Hypothalamus (tissue), 51 donors: Measurements from ENCODE around the gene CCDC188.
"Not testable (repeated sequence)": the region's sequence is repeated elsewhere in the genome, so short reads cannot be mapped to it uniquely, and the experiment has no call there.

Source experiments
- DNase-seq, 51 donors: peaks; one replicate each; lab custom pipeline; 2025; lab: John Stamatoyannopoulos, UW

CCDC188 gene

DNA sequence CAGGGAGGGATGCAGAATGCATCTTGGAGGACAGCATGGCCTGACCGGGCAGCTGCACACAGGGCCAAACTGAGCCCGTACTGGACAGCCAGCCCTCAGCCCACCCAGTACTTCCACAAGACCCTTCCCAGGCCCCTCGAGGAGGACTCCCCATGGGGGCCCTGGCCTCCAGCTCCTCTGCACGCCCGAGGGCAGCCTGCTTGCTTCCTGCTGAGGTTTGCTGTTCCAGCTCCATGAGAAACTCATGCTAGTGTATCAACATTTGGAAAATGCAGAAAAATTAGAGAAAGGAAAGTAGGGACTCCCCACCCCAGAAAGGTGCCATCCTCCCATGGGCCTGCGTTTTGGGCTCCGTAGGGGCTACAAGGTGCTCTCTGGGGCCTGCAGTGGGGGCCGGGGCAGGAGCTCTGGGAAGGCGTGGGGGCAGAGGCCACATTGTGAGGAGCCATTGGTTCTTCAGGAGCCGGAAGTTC lies 21.3 kb upstream of the CCDC188 start:
- no peak for DNase-seq

DNA sequence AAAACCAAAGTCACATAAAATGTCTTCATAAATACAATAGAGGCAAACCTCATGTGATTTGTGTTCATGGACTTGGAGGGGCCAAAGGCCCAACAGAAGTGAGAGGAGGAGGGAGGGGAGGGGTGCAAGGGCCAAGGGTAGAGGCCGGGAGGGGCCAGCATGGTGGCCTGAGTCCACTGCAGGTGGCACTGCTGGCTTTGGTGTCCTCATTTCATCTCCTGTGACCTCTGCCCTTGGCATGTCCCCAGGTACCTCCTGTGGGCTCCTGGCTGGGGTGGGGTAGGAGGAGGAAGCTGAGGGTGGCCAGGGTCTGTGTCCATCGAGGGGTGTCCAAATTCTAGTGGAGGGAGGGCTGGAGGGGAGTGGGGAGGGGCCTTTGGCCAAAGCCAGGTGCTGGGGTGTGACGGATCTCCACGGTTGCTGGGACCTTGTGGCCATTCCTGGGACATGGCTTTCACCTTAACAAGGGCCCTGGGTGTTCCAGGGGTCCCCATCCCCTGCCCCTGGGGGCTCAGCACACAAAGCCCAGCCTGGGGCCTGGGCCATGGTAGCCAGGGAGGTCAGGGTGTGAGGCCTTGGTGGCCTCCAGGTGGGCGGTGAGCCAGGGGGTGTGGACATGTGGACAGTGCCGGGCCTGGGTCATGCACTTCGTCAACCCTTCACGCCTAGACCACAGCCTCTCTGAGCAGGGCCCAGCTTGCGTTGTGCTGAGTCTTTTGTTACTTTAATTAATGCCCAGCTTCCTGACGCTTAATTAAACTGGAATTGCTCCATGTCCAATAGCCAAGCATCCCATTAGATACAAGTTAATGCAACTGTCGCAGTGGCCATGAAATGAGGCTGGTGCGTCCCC lies 20.7 kb upstream of the CCDC188 start:
- no peak for DNase-seq

DNA sequence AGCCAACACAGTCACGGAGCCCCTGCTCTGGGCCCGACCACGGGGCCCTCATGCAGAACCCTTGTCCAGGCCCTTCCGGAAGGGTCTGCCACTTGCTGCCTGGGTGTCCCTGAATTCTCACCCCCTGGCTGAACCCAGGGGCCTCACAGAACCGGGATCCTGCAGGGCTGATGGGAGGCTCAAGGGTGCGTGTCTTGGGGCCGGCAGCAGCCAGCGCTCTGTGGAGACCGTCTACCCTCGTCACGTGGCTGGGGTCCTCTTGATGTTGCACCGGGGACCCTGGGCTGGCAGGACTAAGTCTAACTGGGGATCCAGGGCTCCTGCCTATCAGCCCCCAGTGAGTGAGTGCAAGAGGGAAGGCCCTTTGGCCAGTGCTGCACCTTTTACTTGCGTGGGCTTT lies 19.3 kb upstream of the CCDC188 start:
- DNase-seq, result no peak

DNA sequence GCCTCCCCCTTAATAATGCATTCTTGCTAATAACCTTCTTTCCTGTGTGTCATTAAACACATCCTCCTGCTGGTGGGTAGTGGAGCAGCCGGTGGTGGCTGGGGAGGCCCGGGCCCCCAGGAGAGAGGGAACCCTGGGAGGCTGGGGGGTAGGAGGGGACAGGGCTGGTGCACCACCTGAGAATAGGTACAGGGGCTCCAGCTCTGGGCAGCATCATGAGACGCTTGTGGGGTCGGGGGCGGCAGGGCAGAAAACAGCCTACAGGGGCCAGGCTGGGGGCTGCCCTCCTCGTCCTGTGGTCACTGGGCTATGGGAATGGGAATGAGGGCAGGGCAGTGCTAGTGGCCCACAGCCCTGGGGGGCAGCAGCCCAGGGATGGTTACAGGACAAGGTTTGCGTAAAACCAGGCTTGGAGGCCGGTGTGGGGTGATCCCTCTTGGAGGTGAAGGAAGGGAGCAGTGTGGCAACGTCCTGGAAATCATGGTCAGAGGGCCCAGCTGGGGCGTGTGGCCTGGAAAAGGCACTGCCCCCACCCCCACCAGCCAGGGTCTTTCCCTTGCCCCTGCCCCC lies 18.5 kb upstream of the CCDC188 start:
- DNase-seq, result no peak

DNA sequence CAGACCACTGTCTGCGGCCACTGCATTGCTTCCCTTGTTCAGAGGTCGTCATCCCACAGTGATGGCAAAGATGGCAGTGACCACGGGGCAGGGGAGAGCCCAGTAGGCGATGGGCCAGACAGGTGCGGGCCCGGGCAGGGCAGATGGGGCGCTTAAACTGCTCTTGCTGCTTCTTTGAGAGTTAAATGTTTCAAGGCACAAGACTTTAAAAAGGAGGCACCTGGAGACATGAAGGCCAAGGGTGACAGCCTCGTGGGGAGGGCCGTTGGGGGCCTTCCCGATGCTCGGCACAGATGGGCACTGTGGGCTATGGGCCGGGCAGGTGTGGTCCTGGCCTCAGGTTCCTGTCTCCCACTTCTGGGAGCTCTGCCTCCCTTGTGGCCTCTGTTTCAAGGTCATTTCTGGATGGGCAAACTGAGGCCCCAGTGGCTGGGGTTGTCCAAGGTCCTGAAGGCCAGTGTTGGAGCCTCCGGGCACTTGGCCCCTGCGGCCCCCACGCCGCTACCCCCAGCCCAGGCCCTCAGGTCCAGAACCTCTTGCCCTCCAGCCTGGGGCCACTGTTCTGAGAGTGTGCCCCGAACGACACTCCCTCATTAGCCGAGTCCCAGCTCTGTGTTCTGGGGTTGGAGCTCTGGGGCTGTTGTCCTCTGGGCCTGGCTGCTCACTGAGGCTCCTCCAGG lies 16.9 kb upstream of the CCDC188 start:
- DNase-seq, result no peak

DNA sequence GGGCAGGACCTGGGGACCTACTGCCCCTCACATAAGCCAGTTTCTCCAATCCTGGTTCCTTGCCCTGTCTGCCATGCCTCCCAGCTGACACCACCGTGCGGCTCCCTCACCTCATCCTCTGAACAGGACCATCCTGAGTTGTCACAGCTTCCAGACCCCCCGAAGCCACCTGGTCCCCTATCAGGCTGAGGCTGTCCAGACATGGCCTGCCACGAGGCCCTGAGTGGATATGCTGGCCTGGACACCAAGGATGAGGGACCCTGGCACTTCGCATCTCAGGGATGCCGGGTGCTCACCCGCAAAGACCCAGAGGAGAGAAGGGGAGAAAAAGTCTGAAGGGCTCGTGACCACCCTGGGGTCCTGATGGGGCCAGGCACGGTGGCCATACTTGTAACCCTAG lies 15.8 kb upstream of the CCDC188 start:
- DNase-seq, result no peak

DNA sequence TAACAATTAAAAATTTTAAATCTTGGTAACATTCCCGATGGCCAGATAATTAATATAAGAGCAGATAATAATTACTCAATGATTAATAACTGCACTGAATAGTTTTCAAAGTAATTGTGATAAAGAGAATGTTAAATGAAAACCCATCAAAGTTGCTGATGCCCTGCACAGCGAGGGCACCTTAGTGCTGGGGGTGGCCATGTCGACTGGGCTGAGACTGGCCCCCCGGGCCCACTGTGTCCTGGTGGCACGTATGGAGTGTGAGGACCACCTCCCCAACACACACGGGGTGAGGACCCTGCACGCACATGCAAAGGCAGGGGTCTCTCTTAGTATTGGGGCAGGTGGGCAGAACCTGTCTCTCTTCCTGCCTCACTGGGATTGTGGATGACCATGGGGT lies 15.1 kb upstream of the CCDC188 start:
- no peak for DNase-seq

DNA sequence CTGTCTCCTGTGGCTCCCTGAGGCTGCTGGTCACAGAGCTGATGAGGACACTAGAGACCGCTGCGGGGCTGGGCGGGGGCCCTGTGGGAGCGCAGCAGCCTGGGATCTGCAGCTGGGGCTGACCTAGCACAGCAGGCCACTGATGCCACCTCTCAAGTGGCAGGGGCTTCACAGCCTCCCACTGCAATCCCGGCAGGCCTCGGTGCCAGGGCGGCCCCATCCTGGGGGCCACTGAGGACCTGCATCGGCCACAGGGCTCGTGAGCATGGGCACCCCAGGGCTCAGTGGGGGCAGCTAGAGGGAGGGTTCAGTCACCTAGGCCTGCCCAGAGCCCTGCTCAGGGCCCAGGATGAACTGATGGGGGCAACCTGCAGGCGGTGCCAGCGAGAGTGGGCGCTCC lies 14.6 kb upstream of the CCDC188 start:
- no peak for DNase-seq

DNA sequence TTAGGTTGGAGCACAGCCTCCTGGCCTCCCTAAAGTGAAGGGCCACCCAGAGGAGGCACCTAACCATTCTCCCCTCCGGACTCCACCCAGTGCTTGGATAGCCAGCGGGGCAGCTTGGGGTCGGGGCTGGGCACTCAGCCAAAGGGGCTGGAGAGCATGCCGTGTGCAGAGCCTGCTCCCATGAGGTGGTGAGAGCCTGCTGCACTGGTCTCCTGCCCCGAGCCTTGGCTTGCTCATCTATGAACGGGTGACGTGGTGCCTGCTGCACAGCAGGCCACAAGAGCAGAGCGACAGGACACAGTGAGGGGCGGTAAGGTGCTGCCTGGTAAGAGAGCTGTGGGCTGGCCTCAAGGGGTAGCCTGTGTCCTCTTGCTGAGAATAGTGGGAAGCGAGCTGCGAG lies 14.0 kb upstream of the CCDC188 start:
- DNase-seq, result no peak

DNA sequence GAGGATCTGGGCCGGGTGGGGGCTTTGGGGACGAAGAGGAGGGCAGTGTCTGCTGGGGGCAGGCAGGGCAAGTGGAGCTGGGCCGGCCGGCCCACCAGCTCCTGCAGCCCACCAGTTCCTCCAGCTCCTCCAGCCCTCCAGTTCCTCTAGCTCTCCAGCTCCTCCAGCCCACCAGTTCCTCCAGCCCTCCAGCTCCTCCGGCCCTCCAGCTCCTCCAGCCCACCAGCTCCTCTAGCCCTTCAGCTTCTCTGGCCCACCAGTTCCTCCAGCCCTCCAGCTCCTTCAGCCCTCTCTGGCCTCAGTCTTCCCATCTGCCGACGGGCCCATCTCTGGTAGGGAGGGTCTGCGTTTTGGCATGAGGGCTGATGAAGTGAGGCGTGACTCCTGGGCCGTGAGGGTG lies 9.2 kb upstream of the CCDC188 start:
- no peak for DNase-seq

DNA sequence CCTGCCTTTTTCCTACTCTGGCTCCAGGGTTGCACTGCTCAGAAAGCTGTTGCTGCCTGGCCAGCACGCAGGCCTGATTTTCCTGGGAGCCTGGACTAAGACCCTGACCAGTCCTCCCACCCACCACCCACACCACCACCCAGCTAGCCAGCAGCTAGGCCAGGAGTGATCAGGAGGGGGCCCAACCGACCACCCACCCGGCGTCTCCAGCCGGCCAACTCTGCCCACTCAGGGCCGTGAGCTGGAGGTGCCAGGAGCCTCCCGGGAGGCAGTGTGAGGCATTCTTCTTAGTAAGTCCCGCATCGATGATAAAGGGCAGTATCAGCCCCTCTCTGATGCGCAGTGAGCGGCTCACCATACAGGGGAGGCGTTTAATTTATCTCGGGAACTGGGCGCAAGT lies 8.7 kb upstream of the CCDC188 start:
- not testable (repeated sequence) for DNase-seq

DNA sequence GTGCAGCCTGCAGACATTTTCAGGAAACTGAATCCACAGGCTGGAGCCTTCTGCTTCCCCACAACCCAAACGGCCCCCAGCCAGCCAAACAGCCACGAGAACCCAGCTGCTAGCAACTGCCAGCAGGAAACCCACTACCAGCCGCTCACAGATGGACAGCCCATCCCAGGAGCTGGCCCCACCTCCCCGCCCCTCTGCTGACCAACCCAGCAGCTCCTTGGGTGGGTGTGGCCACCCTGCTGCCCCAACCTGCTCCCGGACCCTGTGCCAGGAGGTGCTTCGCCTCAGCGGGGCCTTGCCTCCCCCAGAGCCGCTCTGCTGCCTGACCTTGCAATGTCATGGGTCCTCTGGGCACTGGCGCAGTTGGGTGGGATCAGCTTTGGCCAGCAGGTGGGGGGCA lies 8.2 kb upstream of the CCDC188 start:
- DNase-seq, result no peak

DNA sequence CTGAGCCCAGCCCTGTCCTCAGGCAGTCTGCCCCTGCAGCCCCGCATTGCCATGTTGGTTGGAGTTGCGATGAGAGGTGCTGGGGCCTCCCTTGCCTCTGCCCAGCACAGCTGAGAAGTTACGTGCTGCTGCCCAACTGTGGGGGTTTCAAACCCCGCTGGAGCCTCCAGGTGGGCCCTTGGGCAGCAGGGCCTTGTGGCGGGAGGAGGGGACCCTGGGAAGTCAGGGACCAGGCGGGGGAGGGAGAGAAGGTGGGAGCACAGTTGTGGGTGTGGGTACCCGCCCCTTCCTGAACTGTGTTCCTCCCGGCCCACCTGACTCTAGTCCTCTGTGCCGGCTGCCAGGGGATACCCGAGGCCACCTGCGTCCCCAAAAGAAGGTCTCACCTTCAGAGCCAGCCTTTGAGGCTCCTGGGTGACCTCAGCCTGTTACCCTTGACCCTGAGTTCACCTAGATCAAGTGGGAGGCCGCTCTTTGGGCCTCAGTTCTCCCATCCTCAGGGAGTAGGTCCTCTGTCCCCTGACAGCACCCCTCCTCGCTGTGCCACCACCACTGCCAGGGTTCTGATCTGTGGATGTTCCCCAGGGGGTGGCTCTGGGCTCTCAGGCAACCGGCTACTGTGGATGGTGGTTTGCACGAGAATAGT lies 7.7 kb upstream of the CCDC188 start:
- DNase-seq, result no peak

DNA sequence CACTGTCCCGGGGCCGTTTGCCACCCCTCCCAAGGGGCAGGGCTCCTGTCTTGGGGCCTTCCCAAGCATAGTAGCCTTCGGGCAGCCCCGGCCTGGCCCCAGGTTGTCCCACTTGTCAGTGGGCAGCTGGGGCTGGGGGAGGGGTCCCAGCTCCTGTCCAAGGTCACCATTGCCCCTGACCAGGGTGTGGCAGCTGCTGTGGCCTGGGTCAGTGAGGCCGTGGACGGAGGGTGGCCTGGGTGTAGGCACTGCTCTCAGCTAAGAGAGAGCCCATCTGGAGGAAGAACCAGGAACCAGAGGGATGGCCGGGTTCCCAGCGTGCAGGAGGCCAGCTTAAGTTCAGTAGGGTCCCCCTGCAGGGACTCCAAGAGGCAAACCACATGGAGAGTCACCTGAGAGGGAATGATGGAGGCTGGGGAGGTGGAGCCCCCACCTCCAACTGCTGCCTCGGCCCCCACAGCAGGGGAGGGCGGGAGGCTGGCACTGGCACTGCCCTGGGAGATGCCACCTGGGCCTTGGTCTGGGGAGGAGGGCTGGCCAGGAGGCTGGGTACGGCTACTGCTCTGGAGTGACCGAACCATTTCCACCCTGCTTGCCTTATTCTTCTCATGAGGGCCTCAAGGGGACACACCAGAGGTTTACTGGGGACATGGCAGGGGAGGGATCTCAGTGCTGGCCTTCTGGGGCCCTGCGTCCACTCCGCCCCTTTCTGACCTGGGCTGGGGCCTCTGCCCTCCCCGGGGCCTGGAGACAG lies 6.8 kb upstream of the CCDC188 start:
- DNase-seq, result no peak

DNA sequence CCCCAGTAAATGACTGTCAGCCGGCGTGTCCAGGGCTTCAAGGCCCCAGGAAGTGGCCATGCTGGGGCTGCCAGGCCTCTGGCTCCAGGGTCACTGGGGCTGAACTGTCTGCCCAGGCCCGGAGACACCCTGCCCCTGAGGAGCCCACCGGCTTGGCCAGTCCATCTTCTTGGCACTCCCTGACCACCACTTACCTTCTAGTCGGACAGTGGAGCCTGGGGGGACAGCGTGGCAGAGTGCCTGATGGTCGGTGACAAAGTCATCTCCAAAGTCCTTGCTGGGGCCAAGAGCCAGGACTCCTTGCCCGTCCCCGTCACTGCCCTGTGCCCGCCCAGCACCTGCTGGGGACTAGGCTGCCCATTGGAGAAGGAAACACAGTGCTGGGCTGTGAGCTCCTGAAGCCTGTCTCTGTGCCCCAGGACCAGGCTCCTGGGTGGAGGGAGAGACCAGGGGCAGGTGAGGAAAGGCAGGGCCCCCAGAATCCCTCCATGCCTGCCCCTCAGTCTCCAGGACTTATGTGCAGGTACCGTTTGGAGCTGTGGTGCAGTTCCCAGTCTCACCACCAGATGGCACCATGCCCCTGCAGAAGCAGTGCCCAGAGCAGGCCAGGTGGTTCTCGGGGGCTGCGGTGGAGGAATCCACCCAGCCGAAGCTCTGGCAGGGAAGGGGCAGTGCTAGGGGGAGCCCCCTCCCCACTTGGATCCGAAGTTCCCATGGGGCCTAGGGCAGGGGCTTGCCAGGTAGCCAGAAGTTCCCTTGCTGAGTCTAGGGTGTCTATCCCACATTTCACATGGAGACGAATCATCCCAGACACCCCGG lies 6.0 kb upstream of the CCDC188 start:
- peak; percentile 19 to 93 (median 70) for DNase-seq

DNA sequence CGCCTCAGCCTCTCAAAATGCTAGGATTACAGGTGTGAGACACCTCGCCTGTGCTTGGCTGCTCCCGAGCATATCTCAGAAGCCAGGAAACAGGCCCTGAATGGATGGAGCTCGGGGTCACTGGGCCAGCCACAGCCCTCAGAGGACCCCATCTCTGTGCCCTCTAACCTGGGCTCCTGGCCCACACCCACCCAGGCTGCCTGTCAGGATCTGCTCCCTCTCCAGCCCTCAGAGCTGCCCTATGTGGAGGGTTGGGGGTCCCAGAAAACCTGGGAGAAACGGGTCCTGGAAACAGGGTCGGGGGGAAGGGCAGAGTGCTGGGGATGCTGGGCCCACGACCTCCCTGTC lies 5.2 kb upstream of the CCDC188 start:
- no peak for DNase-seq

DNA sequence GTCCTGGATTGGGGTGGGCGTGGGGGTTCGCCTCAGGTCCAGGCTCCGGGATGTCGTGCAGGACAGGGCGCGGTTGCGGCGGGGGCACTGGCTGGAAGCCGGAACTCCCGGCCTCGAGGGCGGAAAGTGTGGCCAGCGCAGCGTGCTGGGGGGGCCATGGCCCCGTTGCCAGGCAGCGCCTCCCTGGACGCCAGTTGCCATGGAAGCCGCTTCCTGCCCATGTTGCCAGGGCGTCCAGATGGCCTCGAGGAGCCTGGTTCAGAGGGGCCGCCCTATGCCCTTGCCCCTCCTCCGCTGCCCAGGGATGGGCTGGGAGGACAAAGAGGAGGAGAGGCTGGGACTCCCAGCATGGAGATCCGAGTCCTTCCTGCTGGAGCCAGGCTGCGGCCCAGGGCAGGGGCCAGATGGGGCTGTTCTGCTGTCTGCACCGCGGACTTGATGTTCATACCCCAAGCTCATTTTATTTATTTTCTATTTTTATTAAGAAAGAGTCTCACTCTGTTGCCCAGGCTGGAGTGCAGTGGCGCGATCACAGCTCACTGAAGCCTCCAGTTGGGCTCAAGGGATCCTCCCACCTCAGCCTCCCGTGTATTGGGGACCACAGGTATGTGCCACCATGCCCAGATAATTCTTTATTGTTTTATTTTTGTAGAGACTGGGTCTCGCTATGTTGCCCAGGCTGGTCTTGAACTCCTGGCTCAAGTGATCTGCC lies 4.6 kb upstream of the CCDC188 start:
- peak in 46 of 51 donors; percentile 9 to 81 (median 60) for DNase-seq

DNA sequence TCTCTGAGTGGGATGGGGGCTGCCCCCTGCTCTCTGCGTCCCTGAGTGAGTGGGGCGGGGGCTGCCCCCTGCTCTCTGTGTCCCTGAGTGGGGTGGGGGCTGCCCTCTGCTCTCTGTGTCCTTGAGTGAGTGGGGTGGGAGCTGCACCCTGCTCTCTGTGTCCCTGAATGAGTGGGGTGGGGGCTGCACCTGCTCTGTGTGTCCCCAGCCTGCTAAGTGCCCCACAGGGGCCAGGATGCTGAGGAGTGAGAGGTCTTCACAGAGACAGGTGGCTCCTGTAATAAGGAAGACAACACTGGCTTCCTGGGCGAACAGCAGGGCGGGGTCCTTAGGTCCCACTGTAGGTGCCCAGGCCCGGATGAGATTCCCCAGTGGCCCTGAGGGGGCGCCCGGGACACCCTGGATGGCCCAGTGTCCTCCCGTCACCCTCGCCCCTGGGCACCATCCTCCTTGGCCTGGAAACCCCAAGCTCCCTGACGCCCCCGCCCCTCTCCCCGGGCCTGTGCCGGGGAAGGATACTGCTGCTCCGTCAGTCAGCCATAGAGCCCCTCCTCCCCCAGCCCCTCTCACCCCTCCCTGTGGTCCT lies 3.8 kb upstream of the CCDC188 start:
- no peak for DNase-seq

DNA sequence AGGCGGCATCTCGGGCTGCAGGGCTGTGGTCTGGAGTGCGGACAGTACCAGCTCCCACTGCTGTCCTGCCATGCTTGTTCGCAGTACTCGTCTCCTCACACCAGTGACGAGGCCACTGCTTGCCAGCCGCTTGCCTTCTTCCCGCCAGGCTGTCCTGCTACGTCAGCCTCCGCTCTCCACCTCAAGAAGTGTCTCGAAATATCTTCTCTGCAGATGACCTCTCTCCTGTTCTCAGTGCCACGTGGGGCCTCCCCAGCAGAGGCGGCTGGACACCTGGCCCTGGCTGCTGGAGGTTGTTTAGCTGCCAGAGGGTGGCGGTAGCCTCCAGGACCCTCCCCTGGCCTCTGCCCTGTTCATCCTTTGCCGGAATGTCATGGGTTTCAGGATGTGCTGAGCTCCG lies 3.1 kb upstream of the CCDC188 start:
- DNase-seq, result no peak
